Measurements from ENCODE around the gene DUS1L. TPM values are rescaled to one million over a fixed set of nuclear protein-coding genes. Genes with fewer than 3 reads are reported as not detected.

DUS1L gene
- total RNA-seq, 1 donor from 2014 or later: 64.6 TPM

GRCh38 chr17:82018152-82018988, 47.2 kb downstream of the DUS1L start:
- no peaks in the 10 kb centered on the region for H3K9me3 ChIP-seq (replicated peaks)
- H3K4me1 ChIP-seq: peaks cover 42% of the 10 kb centered on the region
- DNase-seq: no peak
- no peaks in the 10 kb centered on the region for H3K36me3 ChIP-seq
- no peak overlapping the region for H3K27ac ChIP-seq (replicated peaks)
- TF ChIP-seq CTCF (IDR thresholded peaks at IDR 0.05; ENCODE audit: borderline replicate concordance): no peak
- H3K27me3 ChIP-seq (ENCODE audit: low read depth): no peaks in the 10 kb centered on the region
- H3K4me3 ChIP-seq: no peak overlapping the region
- intact Hi-C loops (cut with micrococcal nuclease): no loop called here

- no peaks in the 10 kb centered on the region for H3K27me3 ChIP-seq (ENCODE audit: low read depth)
- no peaks in the 10 kb centered on the region for H3K9me3 ChIP-seq (replicated peaks)
- no peak for TF ChIP-seq CTCF (IDR thresholded peaks at IDR 0.05; ENCODE audit: borderline replicate concordance)
- no peak for DNase-seq
- H3K36me3 ChIP-seq: no peaks in the 10 kb centered on the region
- no peak overlapping the region for H3K27ac ChIP-seq (replicated peaks)
- intact Hi-C loops (cut with micrococcal nuclease): no loop called here
- peaks cover 46% of the 10 kb centered on the region for H3K4me1 ChIP-seq
- H3K4me3 ChIP-seq: no peak overlapping the region
These were observed 47.9 kb downstream of the DUS1L start for GRCh38 chr17:82017612-82018151.

GRCh38 chr17:82016875-82017459, 48.6 kb downstream of the DUS1L start:
- no peaks in the 10 kb centered on the region for H3K27me3 ChIP-seq (ENCODE audit: low read depth)
- TF ChIP-seq CTCF (IDR thresholded peaks at IDR 0.05; ENCODE audit: borderline replicate concordance): no peak
- H3K4me3 ChIP-seq: no peak overlapping the region
- intact Hi-C loops (cut with micrococcal nuclease): no loop called here
- no peak for DNase-seq
- no peaks in the 10 kb centered on the region for H3K9me3 ChIP-seq (replicated peaks)
- H3K27ac ChIP-seq (replicated peaks): no peak overlapping the region
- H3K36me3 ChIP-seq: no peaks in the 10 kb centered on the region
- H3K4me1 ChIP-seq: peaks cover 45% of the 10 kb centered on the region

- H3K9me3 ChIP-seq (replicated peaks): no peaks in the 10 kb centered on the region
- H3K4me3 ChIP-seq: no peak overlapping the region
- no peak overlapping the region for H3K27ac ChIP-seq (replicated peaks)
- intact Hi-C loops (cut with micrococcal nuclease): no loop called here
- H3K27me3 ChIP-seq (ENCODE audit: low read depth): no peaks in the 10 kb centered on the region
- no peak for DNase-seq
- H3K36me3 ChIP-seq: no peaks in the 10 kb centered on the region
- H3K4me1 ChIP-seq: peaks cover 38% of the 10 kb centered on the region
- no peak for TF ChIP-seq CTCF (IDR thresholded peaks at IDR 0.05; ENCODE audit: borderline replicate concordance)
These were observed 49.3 kb downstream of the DUS1L start for GRCh38 chr17:82016061-82016874.

GRCh38 chr17:82015311-82015971, 50.2 kb downstream of the DUS1L start:
- intact Hi-C loops (cut with micrococcal nuclease): no loop called here

More at GRCh38 chr17:82015311-82015971, 50.2 kb downstream of the DUS1L start:
- H3K27me3 ChIP-seq (ENCODE audit: low read depth): no peaks in the 10 kb centered on the region
- H3K4me1 ChIP-seq: peaks cover 31% of the 10 kb centered on the region
- no peak for TF ChIP-seq CTCF (IDR thresholded peaks at IDR 0.05; ENCODE audit: borderline replicate concordance)
- no peak overlapping the region for H3K27ac ChIP-seq (replicated peaks)
- no peak for DNase-seq
- H3K9me3 ChIP-seq (replicated peaks): no peaks in the 10 kb centered on the region
- no peaks in the 10 kb centered on the region for H3K36me3 ChIP-seq
- no peak overlapping the region for H3K4me3 ChIP-seq
